HepG2 (cell line): ENCODE results near the gene DNAL4. TPM values are rescaled to one million over a fixed set of nuclear protein-coding genes. Genes with fewer than 3 reads are reported as not detected.

Experiments
- CBX5 ChIP-seq: sonication (generic); formaldehyde crosslinking; IDR thresholded peaks from 2 replicates; pipeline ENCODE4 v1.4.0; 2020; ENCODE audit warnings: missing genetic modification reagents, borderline replicate concordance
- CHD4 ChIP-seq: fragments of 200-600 bp; sonication (generic); IDR thresholded peaks from 2 replicates; pipeline ENCODE4 v1.7.0; 2017; ENCODE audit warnings: mild to moderate bottlenecking, low read length, borderline replicate concordance
- ETV5 ChIP-seq: IDR thresholded peaks from 2 replicates; pipeline ENCODE4 v1.6.1; 2018; ENCODE audit warnings: missing biosample characterization, missing genetic modification reagents, inconsistent platforms, borderline replicate concordance
- GATA4 ChIP-seq: sonication (generic); IDR thresholded peaks from 2 replicates; pipeline ENCODE4 v1.6.1; 2016; ENCODE audit warnings: antibody characterized with exemption, low read depth, borderline replicate concordance
- HCFC1 ChIP-seq: fragments of 150-350 bp; IDR thresholded peaks from 2 replicates; pipeline ENCODE4 v1.6.1; 2014; ENCODE audit warnings: low read depth, low read length
- HDAC1 ChIP-seq: sonication (generic); formaldehyde crosslinking; IDR thresholded peaks from 2 replicates; pipeline ENCODE4 v1.5.1; 2020; ENCODE audit warnings: mild to moderate bottlenecking, missing genetic modification reagents
- HDAC2 ChIP-seq: sonication (generic); formaldehyde crosslinking; IDR thresholded peaks from 2 replicates; pipeline ENCODE4 v1.4.0; 2020; ENCODE audit warnings: missing genetic modification reagents
- HOXA9 ChIP-seq: sonication (generic); formaldehyde crosslinking; IDR thresholded peaks from 2 replicates; pipeline ENCODE4 v1.8.1; 2022; ENCODE audit warnings: missing genetic modification reagents, mild to moderate bottlenecking, moderate library complexity, borderline replicate concordance
- ISX ChIP-seq: sonication (generic); formaldehyde crosslinking; conservative IDR thresholded peaks from 2 replicates; pipeline ENCODE4 v1.5.0; 2020; ENCODE audit warnings: missing genetic modification reagents
- KDM2A ChIP-seq: sonication (generic); formaldehyde crosslinking; IDR thresholded peaks from 2 replicates; pipeline ENCODE4 v1.4.0; 2020; ENCODE audit warnings: low read depth, missing genetic modification reagents, borderline replicate concordance
- KDM5A ChIP-seq: fragments of 200-600 bp; sonication (generic); IDR thresholded peaks from 2 replicates; pipeline ENCODE4 v1.7.0; 2018; ENCODE audit warnings: antibody characterized with exemption, mild to moderate bottlenecking, low read length, borderline replicate concordance
- MYC ChIP-seq: sonication (generic); formaldehyde crosslinking; IDR thresholded peaks from 2 replicates; pipeline ENCODE4 v1.9.0; 2021; ENCODE audit warnings: missing genetic modification reagents, borderline replicate concordance
- MZF1 ChIP-seq: sonication (generic); formaldehyde crosslinking; IDR thresholded peaks from 2 replicates; pipeline ENCODE4 v1.8.1; 2023; ENCODE audit warnings: mild to moderate bottlenecking, missing genetic modification reagents, borderline replicate concordance
- NFKB2 ChIP-seq: sonication (generic); formaldehyde crosslinking; IDR thresholded peaks from 2 replicates; pipeline ENCODE4 v1.4.0; 2020; ENCODE audit warnings: missing genetic modification reagents, borderline replicate concordance
- NFRKB ChIP-seq: fragments of 450-650 bp; IDR thresholded peaks from 2 replicates; pipeline ENCODE4 v1.6.1; 2017
- NR1H2 ChIP-seq: sonication (generic); formaldehyde crosslinking; IDR thresholded peaks from 2 replicates; pipeline ENCODE4 v1.8.1; 2022; ENCODE audit warnings: low read depth, missing genetic modification reagents, borderline replicate concordance
- POLR2G ChIP-seq: fragments of 200-400 bp; formaldehyde crosslinking; IDR thresholded peaks from 2 replicates; pipeline ENCODE4 v1.6.1; 2018; ENCODE audit warnings: mild to moderate bottlenecking, low read depth, low read length, moderate library complexity
- PRMT3 ChIP-seq: sonication (generic); formaldehyde crosslinking; IDR thresholded peaks from 2 replicates; pipeline ENCODE4 v1.8.1; 2022; ENCODE audit warnings: low read depth, mild to moderate bottlenecking, moderate library complexity, missing genetic modification reagents, borderline replicate concordance
- RFX3 ChIP-seq: IDR thresholded peaks from 2 replicates; pipeline ENCODE4 v1.6.1; 2016; ENCODE audit warnings: missing biosample characterization, missing genetic modification reagents
- SIX1 ChIP-seq: sonication (generic); formaldehyde crosslinking; IDR thresholded peaks from 2 replicates; pipeline ENCODE4 v1.4.0; 2020; ENCODE audit warnings: missing genetic modification reagents, borderline replicate concordance
- ZNF530 ChIP-seq: sonication (generic); formaldehyde crosslinking; IDR thresholded peaks from 2 replicates; pipeline ENCODE4 v1.5.0; 2020; ENCODE audit warnings: low read depth, mild to moderate bottlenecking, missing genetic modification reagents
- ZNF781 ChIP-seq: sonication (generic); formaldehyde crosslinking; IDR thresholded peaks from 2 replicates; pipeline ENCODE4 v1.5.1; 2020; ENCODE audit warnings: borderline replicate concordance, mild to moderate bottlenecking, missing genetic modification reagents; ENCODE audit errors: not compliant biosample characterization
- ZNF841 ChIP-seq: sonication (generic); formaldehyde crosslinking; IDR thresholded peaks from 2 replicates; pipeline ENCODE4 v1.8.1; 2023; ENCODE audit warnings: missing genetic modification reagents, borderline replicate concordance
- ZSCAN30 ChIP-seq: sonication (generic); formaldehyde crosslinking; IDR thresholded peaks from 2 replicates; pipeline ENCODE4 v1.5.0; 2020; ENCODE audit warnings: mild to moderate bottlenecking, missing genetic modification reagents
- polyA plus RNA-seq, 8 experiments: library from polyadenylated mRNA; depleted of rRNA in 3 of 8; stranded (reverse) in 7 of 8; unstranded in 1 of 8; fragments of >200 nt; fragmentation: Illumina TruSeq in 4 of 8; extraction: Trizol in 4 of 8; gene quantifications; 2 replicates each; pipeline versions ENCODE4 v1.2.1 to v1.2.3, GENCODE V29; 2011 to 2016; ENCODE audit warnings: low read depth in 4 of 8, missing spikeins in 1 of 8, mixed read lengths in 1 of 8; ENCODE audit not compliant: insufficient read depth in 1 of 8
- total RNA-seq, 5 experiments: library from RNA; depleted of rRNA; stranded (reverse); fragments of >200 nt; fragmentation: Illumina TruSeq; extraction: Trizol; gene quantifications; 2 replicates each; pipeline ENCODE4 v1.2.3, GENCODE V29; 2016; ENCODE audit warnings: low read depth in 1 of 5
- TF ChIP-seq, protein P1 (sequence below): sonication (generic); formaldehyde crosslinking; IDR thresholded peaks from 2 replicates; pipeline ENCODE4 v1.4.0; 2020; ENCODE audit warnings: mild to moderate bottlenecking, missing genetic modification reagents
- TF ChIP-seq, protein P2 (sequence below): sonication (generic); formaldehyde crosslinking; IDR thresholded peaks from 2 replicates; pipeline ENCODE4 v1.8.1; 2023; ENCODE audit warnings: mild to moderate bottlenecking, inconsistent platforms, moderate library complexity, missing genetic modification reagents, borderline replicate concordance
- TF ChIP-seq, protein P3 (sequence below): IDR thresholded peaks from 2 replicates; pipeline ENCODE4 v1.6.1; 2016; ENCODE audit warnings: low read depth

DNAL4 gene
- total and polyA plus RNA-seq, 2 of the 13 experiments (the other 11 are each of a cell fraction or from before 2014, with no cell fraction given) = 8.0 to 10.7 TPM

DNA sequence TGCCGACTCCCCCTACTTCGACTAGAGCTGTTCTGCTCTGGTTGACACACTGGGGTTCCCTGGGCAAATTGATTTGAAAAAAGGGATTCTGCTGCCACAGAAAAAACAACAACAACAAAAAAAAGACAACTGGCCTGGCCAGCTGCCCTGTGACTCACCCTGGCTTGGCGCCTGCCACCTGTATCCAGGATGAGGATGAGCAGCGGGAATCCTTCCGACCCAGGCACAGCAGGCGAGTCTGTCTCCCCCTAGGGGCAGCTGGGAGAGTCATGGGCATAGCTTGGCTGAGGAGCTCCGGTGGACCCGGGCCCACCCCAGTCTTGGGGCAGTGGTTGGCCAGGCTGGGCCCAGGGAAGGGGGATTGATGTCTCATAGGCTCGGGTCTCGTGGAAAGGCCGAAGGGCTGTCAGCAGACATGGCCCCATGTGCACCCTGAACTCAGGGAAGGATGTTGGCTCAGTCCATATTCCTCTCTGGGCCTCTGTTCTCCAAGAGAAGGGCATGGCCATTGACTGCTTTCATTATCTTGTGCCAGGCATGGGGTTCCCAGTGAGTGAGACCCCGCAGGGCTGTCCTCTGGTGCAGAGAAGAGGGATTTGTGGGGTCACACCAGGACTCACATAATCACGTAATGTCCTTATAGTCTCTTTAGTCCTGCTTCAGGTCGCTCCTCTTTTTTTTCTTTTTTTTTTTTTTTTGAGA lies 27.7 kb downstream of the DNAL4 start (continued):
- TF ChIP-seq POLR2G (no peak), HCFC1 (no peak), CHD4 (no peak), KDM2A (peak; percentile 75; the same call in 1 of the 2 replicates), HDAC1 (CRISPR knock-in tag) (peak; percentile 54; the same call in 1 of the 2 replicates), HOXA9 (CRISPR knock-in tag) (no peak), KDM5A (no peak), HDAC2 (CRISPR knock-in tag) (no peak; the same call in 1 of the 2 replicates), NFRKB (no peak), RFX3 (CRISPR knock-in tag) (no peak), ZNF781 (CRISPR knock-in tag) (no peak), MYC (CRISPR knock-in tag) (0 out of 2 replicates have a peak, but pooled peaks have one; percentile 38), GATA4 (no peak), PRMT3 (no peak), SIX1 (CRISPR knock-in tag) (no peak), CBX5 (peak; percentile 57; the same call in 1 of the 2 replicates), ZNF841 (CRISPR knock-in tag) (no peak), NR1H2 (CRISPR knock-in tag) (no peak), MZF1 (CRISPR knock-in tag) (no peak), ISX (no peak), ETV5 (CRISPR knock-in tag) (peak; percentile 65; the same call in 1 of the 2 replicates), NFKB2 (CRISPR knock-in tag) (no peak), ZSCAN30 (CRISPR knock-in tag) (no peak), ZNF530 (CRISPR knock-in tag) (no peak)
- TF ChIP-seq, protein P1, sequence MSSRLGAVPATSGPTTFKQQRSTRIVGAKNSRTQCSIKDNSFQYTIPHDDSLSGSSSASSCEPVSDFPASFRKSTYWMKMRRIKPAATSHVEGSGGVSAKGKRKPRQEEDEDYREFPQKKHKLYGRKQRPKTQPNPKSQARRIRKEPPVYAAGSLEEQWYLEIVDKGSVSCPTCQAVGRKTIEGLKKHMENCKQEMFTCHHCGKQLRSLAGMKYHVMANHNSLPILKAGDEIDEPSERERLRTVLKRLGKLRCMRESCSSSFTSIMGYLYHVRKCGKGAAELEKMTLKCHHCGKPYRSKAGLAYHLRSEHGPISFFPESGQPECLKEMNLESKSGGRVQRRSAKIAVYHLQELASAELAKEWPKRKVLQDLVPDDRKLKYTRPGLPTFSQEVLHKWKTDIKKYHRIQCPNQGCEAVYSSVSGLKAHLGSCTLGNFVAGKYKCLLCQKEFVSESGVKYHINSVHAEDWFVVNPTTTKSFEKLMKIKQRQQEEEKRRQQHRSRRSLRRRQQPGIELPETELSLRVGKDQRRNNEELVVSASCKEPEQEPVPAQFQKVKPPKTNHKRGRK (CRISPR knock-in tag) = no peak
- TF ChIP-seq, protein P2, sequence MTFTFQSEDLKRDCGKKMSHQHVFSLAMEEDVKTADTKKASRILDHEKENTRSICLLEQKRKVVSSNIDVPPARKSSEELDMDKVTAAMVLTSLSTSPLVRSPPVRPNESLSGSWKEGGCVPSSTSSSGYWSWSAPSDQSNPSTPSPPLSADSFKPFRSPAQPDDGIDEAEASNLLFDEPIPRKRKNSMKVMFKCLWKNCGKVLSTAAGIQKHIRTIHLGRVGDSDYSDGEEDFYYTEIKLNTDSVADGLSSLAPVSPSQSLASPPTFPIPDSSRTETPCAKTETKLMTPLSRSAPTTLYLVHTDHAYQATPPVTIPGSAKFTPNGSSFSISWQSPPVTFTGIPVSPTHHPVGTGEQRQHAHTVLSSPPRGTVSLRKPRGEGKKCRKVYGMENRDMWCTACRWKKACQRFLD = no peak
- TF ChIP-seq, protein P3, sequence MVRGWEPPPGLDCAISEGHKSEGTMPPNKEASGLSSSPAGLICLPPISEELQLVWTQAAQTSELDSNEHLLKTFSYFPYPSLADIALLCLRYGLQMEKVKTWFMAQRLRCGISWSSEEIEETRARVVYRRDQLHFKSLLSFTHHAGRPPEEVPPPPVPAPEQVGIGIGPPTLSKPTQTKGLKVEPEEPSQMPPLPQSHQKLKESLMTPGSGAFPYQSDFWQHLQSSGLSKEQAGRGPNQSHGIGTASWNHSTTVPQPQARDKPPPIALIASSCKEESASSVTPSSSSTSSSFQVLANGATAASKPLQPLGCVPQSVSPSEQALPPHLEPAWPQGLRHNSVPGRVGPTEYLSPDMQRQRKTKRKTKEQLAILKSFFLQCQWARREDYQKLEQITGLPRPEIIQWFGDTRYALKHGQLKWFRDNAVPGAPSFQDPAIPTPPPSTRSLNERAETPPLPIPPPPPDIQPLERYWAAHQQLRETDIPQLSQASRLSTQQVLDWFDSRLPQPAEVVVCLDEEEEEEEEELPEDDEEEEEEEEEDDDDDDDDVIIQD (CRISPR knock-in tag) = no peak
